Activated T-helper 17 cell treated with anti-CD3 and anti-CD28 coated beads, Interleukin-2, amount 50 U/mL, for 72 hours (primary cell): ENCODE measurements around the gene SIDT1. TPM values are rescaled to one million over a fixed set of nuclear protein-coding genes. Genes with fewer than 3 reads are reported as not detected.
"Not testable (repeated sequence)": the region's sequence is repeated elsewhere in the genome, so short reads cannot be mapped to it uniquely, and the experiment has no call there.

ENCODE experiments used
- ATAC-seq: fragments of 150-1000 bp; cut with Tn5 transposase; replicated peaks from 2 replicates; pipeline ENCODE4 v1.10.0; 2021; ENCODE audit warnings: mild to moderate bottlenecking, moderate library complexity
- H3K27ac Mint-ChIP-seq: one replicate; pipeline ENCODE4 v1.8.0; 2022; ENCODE audit warnings: mixed read lengths
- H3K27me3 Mint-ChIP-seq: one replicate; pipeline ENCODE4 v1.8.0; 2022; ENCODE audit warnings: mixed read lengths
- H3K36me3 Mint-ChIP-seq: one replicate; pipeline ENCODE4 v1.8.0; 2022; ENCODE audit warnings: low read depth, mild to moderate bottlenecking, mixed read lengths
- H3K4me1 Mint-ChIP-seq: one replicate; pipeline ENCODE4 v1.8.0; 2022; ENCODE audit warnings: mixed read lengths
- H3K4me3 Mint-ChIP-seq: one replicate; pipeline ENCODE4 v1.8.0; 2022; ENCODE audit warnings: mild to moderate bottlenecking, mixed read lengths
- H3K9me3 Mint-ChIP-seq: one replicate; pipeline ENCODE4 v1.8.0; 2022; ENCODE audit warnings: mixed read lengths
- total RNA-seq, 2 donors: library from RNA; stranded (reverse); gene quantifications; one replicate each; pipeline ENCODE4 v1.2.3, GENCODE V29; 2022

SIDT1 gene
- total RNA-seq, 2 donors from 2014 or later = 17.0 to 20.8 TPM

GRCh38 chr3:113626503-113627371 lies 94.4 kb downstream of the SIDT1 start:
- Mint-ChIP-seq H3K27me3 (no peaks in the 10 kb centered on the region), H3K4me3 (no peak overlapping the region), H3K4me1 (peaks cover 3% of the 10 kb centered on the region), H3K36me3 (peaks cover 76% of the 10 kb centered on the region), H3K9me3 (no peaks in the 10 kb centered on the region), H3K27ac (peak overlapping the region; percentile 72)
- ATAC-seq = no peak

- H3K4me3 Mint-ChIP-seq = no peak overlapping the region
- H3K4me1 Mint-ChIP-seq = peaks cover 3% of the 10 kb centered on the region
- peaks cover 68% of the 10 kb centered on the region for H3K36me3 Mint-ChIP-seq
- no peaks in the 10 kb centered on the region for H3K9me3 Mint-ChIP-seq
- no peak for ATAC-seq
- H3K27ac Mint-ChIP-seq = peak overlapping the region; percentile 33
- no peaks in the 10 kb centered on the region for H3K27me3 Mint-ChIP-seq
Measured at GRCh38 chr3:113628316-113628715, 96.0 kb downstream of the SIDT1 start.

- Mint-ChIP-seq H3K9me3 (no peaks in the 10 kb centered on the region), H3K36me3 (peaks cover 63% of the 10 kb centered on the region)
Measured at GRCh38 chr3:113628788-113629187, 96.4 kb downstream of the SIDT1 start.

GRCh38 chr3:113629584-113630421 lies 97.4 kb downstream of the SIDT1 start:
- H3K9me3 Mint-ChIP-seq = no peaks in the 10 kb centered on the region
- peaks cover 3% of the 10 kb centered on the region for H3K4me1 Mint-ChIP-seq
- no peak overlapping the region for H3K27ac Mint-ChIP-seq
- no peaks in the 10 kb centered on the region for H3K27me3 Mint-ChIP-seq
- ATAC-seq = no peak
- peaks cover 53% of the 10 kb centered on the region for H3K36me3 Mint-ChIP-seq
- no peak overlapping the region for H3K4me3 Mint-ChIP-seq

More at GRCh38 chr3:113628788-113629187, 96.4 kb downstream of the SIDT1 start:
- H3K27ac Mint-ChIP-seq = no peak overlapping the region
- peaks cover 3% of the 10 kb centered on the region for H3K4me1 Mint-ChIP-seq
- H3K4me3 Mint-ChIP-seq = no peak overlapping the region
- ATAC-seq = no peak
- H3K27me3 Mint-ChIP-seq = no peaks in the 10 kb centered on the region

- Mint-ChIP-seq H3K4me1 (peaks cover 3% of the 10 kb centered on the region), H3K27ac (no peak overlapping the region), H3K9me3 (no peaks in the 10 kb centered on the region), H3K36me3 (peaks cover 41% of the 10 kb centered on the region), H3K4me3 (no peak overlapping the region), H3K27me3 (no peaks in the 10 kb centered on the region)
- ATAC-seq = no peak
Measured at GRCh38 chr3:113630956-113631542, 98.7 kb downstream of the SIDT1 start.

- Mint-ChIP-seq H3K9me3 (no peaks in the 10 kb centered on the region), H3K36me3 (peaks cover 36% of the 10 kb centered on the region), H3K27ac (no peak overlapping the region), H3K27me3 (no peaks in the 10 kb centered on the region), H3K4me1 (no peaks in the 10 kb centered on the region), H3K4me3 (no peak overlapping the region)
- ATAC-seq = no peak
Measured at GRCh38 chr3:113631573-113631972, 99.2 kb downstream of the SIDT1 start.

- Mint-ChIP-seq H3K27ac (no peak overlapping the region), H3K4me3 (no peak overlapping the region), H3K9me3 (no peaks in the 10 kb centered on the region), H3K36me3 (peaks cover 3% of the 10 kb centered on the region), H3K27me3 (no peaks in the 10 kb centered on the region), H3K4me1 (no peaks in the 10 kb centered on the region)
- no peak for ATAC-seq
Measured at GRCh38 chr3:113634782-113635474, 102.6 kb downstream of the SIDT1 start.

GRCh38 chr3:113636034-113636433 lies 103.7 kb downstream of the SIDT1 start:
- not testable (repeated sequence) for H3K4me1 Mint-ChIP-seq, H3K36me3 Mint-ChIP-seq, H3K9me3 Mint-ChIP-seq, H3K4me3 Mint-ChIP-seq, ATAC-seq, H3K27me3 Mint-ChIP-seq, H3K27ac Mint-ChIP-seq

GRCh38 chr3:113637756-113638155 lies 105.4 kb downstream of the SIDT1 start:
- no peak overlapping the region for H3K27ac Mint-ChIP-seq
- H3K4me1 Mint-ChIP-seq = no peaks in the 10 kb centered on the region

GRCh38 chr3:113638910-113639309 lies 106.6 kb downstream of the SIDT1 start:
- Mint-ChIP-seq H3K4me1 (no peaks in the 10 kb centered on the region), H3K9me3 (peaks cover under 1% of the 10 kb centered on the region), H3K4me3 (no peak overlapping the region), H3K27ac (no peak overlapping the region), H3K36me3 (no peaks in the 10 kb centered on the region), H3K27me3 (no peaks in the 10 kb centered on the region)
- no peak for ATAC-seq

More at GRCh38 chr3:113637756-113638155, 105.4 kb downstream of the SIDT1 start:
- no peak overlapping the region for H3K4me3 Mint-ChIP-seq
- H3K36me3 Mint-ChIP-seq = no peaks in the 10 kb centered on the region
- no peaks in the 10 kb centered on the region for H3K9me3 Mint-ChIP-seq
- ATAC-seq = no peak
- no peaks in the 10 kb centered on the region for H3K27me3 Mint-ChIP-seq

- no peaks in the 10 kb centered on the region for H3K36me3 Mint-ChIP-seq
- H3K27ac Mint-ChIP-seq = no peak overlapping the region
- no peaks in the 10 kb centered on the region for H3K27me3 Mint-ChIP-seq
Measured at GRCh38 chr3:113643583-113643982, 111.2 kb downstream of the SIDT1 start.

GRCh38 chr3:113648524-113648923 lies 116.2 kb downstream of the SIDT1 start:
- Mint-ChIP-seq H3K4me1 (peaks cover 4% of the 10 kb centered on the region), H3K27ac (no peak overlapping the region), H3K27me3 (no peaks in the 10 kb centered on the region), H3K9me3 (peaks cover 13% of the 10 kb centered on the region), H3K4me3 (no peak overlapping the region), H3K36me3 (peaks cover 8% of the 10 kb centered on the region)
- no peak for ATAC-seq

More at GRCh38 chr3:113643583-113643982, 111.2 kb downstream of the SIDT1 start:
- Mint-ChIP-seq H3K9me3 (peaks cover 13% of the 10 kb centered on the region), H3K4me1 (no peaks in the 10 kb centered on the region), H3K4me3 (no peak overlapping the region)
- no peak for ATAC-seq

- Mint-ChIP-seq H3K9me3 (peaks cover 8% of the 10 kb centered on the region), H3K27me3 (no peaks in the 10 kb centered on the region), H3K4me1 (peaks cover 4% of the 10 kb centered on the region), H3K27ac (no peak overlapping the region), H3K36me3 (peaks cover 8% of the 10 kb centered on the region), H3K4me3 (no peak overlapping the region)
- ATAC-seq = no peak
Measured at GRCh38 chr3:113649174-113649845, 117.0 kb downstream of the SIDT1 start.
